ENCODE measurements around the gene ABTB1. TPM values are rescaled to one million over a fixed set of nuclear protein-coding genes. Genes with fewer than 3 reads are reported as not detected.

ABTB1 gene
- total RNA-seq, 1 experiment from 2014 or later = 27.2 TPM

DNA sequence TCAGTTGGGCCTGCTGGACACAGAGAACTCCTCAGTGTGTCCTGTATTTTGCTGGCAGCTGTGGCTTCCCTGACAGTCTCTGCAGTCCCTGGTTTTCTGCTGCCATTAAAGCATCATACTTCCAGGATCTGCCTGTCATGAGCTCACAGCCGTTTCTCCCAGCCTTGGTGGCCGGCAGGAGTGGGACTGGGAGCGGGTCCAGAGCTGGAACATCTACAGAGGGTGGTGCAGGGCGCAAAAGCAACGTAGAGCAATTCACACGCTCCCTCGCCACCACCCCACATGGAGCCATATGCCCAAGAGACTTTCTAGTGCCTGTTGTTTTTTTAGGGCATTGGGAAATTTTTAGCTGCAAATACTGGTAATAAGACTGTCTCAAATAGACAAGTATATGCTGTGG, 33.6 kb downstream of the ABTB1 start:
- H3K27ac Mint-ChIP-seq (ENCODE audit: unreplicated experiment) = no peak overlapping the region

DNA sequence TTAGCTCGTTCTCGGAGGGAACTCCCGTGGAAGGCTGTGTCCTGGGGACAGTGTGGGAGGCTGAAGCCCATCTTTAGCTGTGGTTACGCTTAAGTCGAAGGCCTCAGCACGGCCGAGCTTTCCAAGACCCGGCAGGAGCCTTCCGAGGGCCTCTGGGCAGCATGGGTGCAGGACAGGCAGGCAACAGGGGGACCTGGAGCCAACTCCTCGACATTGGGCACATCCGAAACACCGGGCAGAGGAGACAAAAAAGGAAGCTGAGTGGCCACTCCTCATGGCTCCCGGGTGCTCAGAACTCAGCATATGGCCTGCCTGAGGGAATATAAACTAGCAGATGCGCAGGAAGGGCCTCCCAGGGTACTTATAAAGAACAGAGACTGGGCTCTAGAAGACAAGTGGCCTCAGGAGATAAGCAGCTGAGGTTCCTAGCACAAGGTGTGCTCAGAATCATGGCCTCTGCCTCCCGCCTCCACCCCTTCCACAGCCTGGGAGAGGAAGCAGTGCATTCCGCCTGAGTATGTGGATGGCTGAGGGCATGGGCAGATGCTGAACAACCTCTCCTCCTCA, 34.1 kb downstream of the ABTB1 start:
- no TSS peak for BruUV-seq (replicated peaks)
- intact Hi-C loops (cut with micrococcal nuclease; ENCODE audit: unreplicated experiment) = no loop called here
- Mint-ChIP-seq H3K27ac (ENCODE audit: unreplicated experiment) (no peak overlapping the region), H3K4me1 (ENCODE audit: low read depth, unreplicated experiment) (no peaks in the 10 kb centered on the region), H3K9me3 (ENCODE audit: low read depth, unreplicated experiment) (no peaks in the 10 kb centered on the region), H3K27me3 (ENCODE audit: unreplicated experiment) (no peaks in the 10 kb centered on the region), H3K4me3 (ENCODE audit: low read depth, unreplicated experiment) (no peak overlapping the region), H3K36me3 (ENCODE audit: insufficient read depth, unreplicated experiment) (no peaks in the 10 kb centered on the region)
- TF ChIP-seq, protein P1, sequence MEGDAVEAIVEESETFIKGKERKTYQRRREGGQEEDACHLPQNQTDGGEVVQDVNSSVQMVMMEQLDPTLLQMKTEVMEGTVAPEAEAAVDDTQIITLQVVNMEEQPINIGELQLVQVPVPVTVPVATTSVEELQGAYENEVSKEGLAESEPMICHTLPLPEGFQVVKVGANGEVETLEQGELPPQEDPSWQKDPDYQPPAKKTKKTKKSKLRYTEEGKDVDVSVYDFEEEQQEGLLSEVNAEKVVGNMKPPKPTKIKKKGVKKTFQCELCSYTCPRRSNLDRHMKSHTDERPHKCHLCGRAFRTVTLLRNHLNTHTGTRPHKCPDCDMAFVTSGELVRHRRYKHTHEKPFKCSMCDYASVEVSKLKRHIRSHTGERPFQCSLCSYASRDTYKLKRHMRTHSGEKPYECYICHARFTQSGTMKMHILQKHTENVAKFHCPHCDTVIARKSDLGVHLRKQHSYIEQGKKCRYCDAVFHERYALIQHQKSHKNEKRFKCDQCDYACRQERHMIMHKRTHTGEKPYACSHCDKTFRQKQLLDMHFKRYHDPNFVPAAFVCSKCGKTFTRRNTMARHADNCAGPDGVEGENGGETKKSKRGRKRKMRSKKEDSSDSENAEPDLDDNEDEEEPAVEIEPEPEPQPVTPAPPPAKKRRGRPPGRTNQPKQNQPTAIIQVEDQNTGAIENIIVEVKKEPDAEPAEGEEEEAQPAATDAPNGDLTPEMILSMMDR (IDR thresholded peaks at IDR 0.05; ENCODE audit: unreplicated experiment) = no peak
- CTCF ChIA-PET = interaction anchor here (0.8 to 1.2 kb wide), 3 partner anchors 10 to 127 kb away, joined by 3 to 4 read pairs (median 3); no protein-coding TSS in a partner anchor
- no peak for DNase-seq

More for the DNA sequence above, 33.6 kb downstream of the ABTB1 start:
- no TSS peak for BruUV-seq (replicated peaks)
- intact Hi-C loops (cut with micrococcal nuclease; ENCODE audit: unreplicated experiment) = no loop called here
- no peak for DNase-seq
- Mint-ChIP-seq H3K9me3 (ENCODE audit: low read depth, unreplicated experiment) (no peaks in the 10 kb centered on the region), H3K27me3 (ENCODE audit: unreplicated experiment) (no peaks in the 10 kb centered on the region), H3K4me3 (ENCODE audit: low read depth, unreplicated experiment) (no peak overlapping the region), H3K4me1 (ENCODE audit: low read depth, unreplicated experiment) (no peaks in the 10 kb centered on the region), H3K36me3 (ENCODE audit: insufficient read depth, unreplicated experiment) (no peaks in the 10 kb centered on the region)
- CTCF ChIA-PET = interaction anchor here (0.8 to 1.0 kb wide), 2 partner anchors 10 to 42 kb away, joined by 3 to 4 read pairs; no protein-coding TSS in a partner anchor
- TF ChIP-seq, protein P1 (IDR thresholded peaks at IDR 0.05; ENCODE audit: unreplicated experiment) = no peak

DNA sequence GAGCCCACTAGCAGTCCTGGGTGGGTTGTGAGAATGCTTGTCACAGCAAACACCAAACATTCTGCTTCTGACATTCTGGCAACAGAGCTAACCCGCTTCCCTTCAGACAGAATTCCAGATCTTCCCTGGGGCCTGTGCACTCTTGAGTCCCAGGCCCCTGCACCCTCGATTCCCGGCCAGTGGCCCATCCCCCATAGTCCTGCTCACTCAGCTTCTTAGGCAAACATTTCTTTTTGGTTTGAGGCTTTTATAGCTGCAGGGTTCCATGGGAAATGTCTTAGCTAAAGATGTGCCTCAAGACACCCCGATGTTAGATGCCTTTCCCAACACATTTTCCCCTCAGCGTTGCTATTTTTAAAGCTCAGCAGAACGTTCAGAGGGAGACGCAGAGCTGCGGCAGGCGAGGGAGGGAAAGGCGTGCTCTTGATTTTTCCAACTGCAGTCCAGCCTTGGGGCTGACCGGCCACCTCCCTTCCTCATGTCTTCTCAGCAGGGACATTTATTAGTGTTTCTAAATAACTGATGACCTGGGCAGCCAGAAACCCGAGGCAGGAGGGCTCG, 35.2 kb downstream of the ABTB1 start:
- TF ChIP-seq, protein P1 (IDR thresholded peaks at IDR 0.05; ENCODE audit: unreplicated experiment) = no peak
- H3K9me3 Mint-ChIP-seq (ENCODE audit: low read depth, unreplicated experiment) = no peaks in the 10 kb centered on the region
- H3K4me1 Mint-ChIP-seq (ENCODE audit: low read depth, unreplicated experiment) = no peaks in the 10 kb centered on the region
- H3K27ac Mint-ChIP-seq (ENCODE audit: unreplicated experiment) = no peak overlapping the region
- DNase-seq = no peak
- CTCF ChIA-PET = interaction anchor here (0.6 to 1.2 kb wide), 2 partner anchors 126 to 462 kb away, joined by 3 read pairs; no protein-coding TSS in a partner anchor
- H3K36me3 Mint-ChIP-seq (ENCODE audit: insufficient read depth, unreplicated experiment) = no peaks in the 10 kb centered on the region
- no TSS peak for BruUV-seq (replicated peaks)
- H3K4me3 Mint-ChIP-seq (ENCODE audit: low read depth, unreplicated experiment) = no peak overlapping the region
- intact Hi-C loops (cut with micrococcal nuclease; ENCODE audit: unreplicated experiment) = no loop called here
- no peaks in the 10 kb centered on the region for H3K27me3 Mint-ChIP-seq (ENCODE audit: unreplicated experiment)

DNA sequence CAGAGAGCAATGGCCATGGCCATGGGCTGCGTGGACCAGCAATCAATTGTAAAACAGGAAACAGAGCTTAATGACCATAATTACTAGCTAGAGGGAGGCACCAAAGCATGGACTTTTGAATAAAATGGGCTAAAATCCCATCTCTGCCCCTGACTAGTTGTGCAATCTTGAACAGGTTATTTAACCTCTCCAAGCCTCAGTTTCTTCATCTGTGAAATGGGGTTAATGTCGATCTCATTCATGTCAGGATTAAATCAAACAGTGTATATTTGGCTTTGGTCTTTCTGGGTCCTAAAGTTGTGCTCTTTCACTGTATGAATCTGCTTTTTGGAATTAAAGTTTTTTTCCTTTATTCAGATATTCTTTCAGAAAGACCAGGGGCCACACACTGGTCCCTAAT, 36.1 kb downstream of the ABTB1 start:
- CTCF ChIA-PET = no interaction called here

More for the DNA sequence above, 36.1 kb downstream of the ABTB1 start:
- TF ChIP-seq, protein P1 (IDR thresholded peaks at IDR 0.05; ENCODE audit: unreplicated experiment) = no peak
- H3K36me3 Mint-ChIP-seq (ENCODE audit: insufficient read depth, unreplicated experiment) = no peaks in the 10 kb centered on the region
- no peak overlapping the region for H3K27ac Mint-ChIP-seq (ENCODE audit: unreplicated experiment)
- BruUV-seq (replicated peaks) = no TSS peak
- H3K9me3 Mint-ChIP-seq (ENCODE audit: low read depth, unreplicated experiment) = no peaks in the 10 kb centered on the region
- no peaks in the 10 kb centered on the region for H3K27me3 Mint-ChIP-seq (ENCODE audit: unreplicated experiment)
- intact Hi-C loops (cut with micrococcal nuclease; ENCODE audit: unreplicated experiment) = no loop called here
- DNase-seq = no peak
- no peaks in the 10 kb centered on the region for H3K4me1 Mint-ChIP-seq (ENCODE audit: low read depth, unreplicated experiment)
- no peak overlapping the region for H3K4me3 Mint-ChIP-seq (ENCODE audit: low read depth, unreplicated experiment)
